Measurements from ENCODE around the gene PACS2.

Gene PACS2

GRCh38 chr14:105418269-105419194, 104.0 kb downstream of the PACS2 start:
- no peak overlapping the region for H2BK15ac ChIP-seq (ENCODE audit: low read depth, poor library complexity, severe bottlenecking)
- H2BK5ac ChIP-seq (ENCODE audit: low read depth, low read length, poor library complexity, severe bottlenecking) = no peak overlapping the region
- peak overlapping the region; percentile 93 for H3K9ac ChIP-seq (ENCODE audit: low read length)
- no peak overlapping the region for H2AFZ ChIP-seq (ENCODE audit: low read depth, low read length)
- peaks cover 40% of the 10 kb centered on the region for H3K4me1 ChIP-seq (ENCODE audit: control insufficient read depth, insufficient read depth, low read depth, low read length)
- peak overlapping the region; percentile 69 to 95 for H3K4ac ChIP-seq (ENCODE audit: low read depth in 1 of 2, low read length in 2 of 2)
- H3K18ac ChIP-seq (ENCODE audit: low read depth in 1 of 2, low read length in 2 of 2) = peak overlapping the region in 1 of 2 experiments; percentile 60
- H3K14ac ChIP-seq (ENCODE audit: low read length in 2 of 2) = no peak overlapping the region
- H3K36me3 ChIP-seq (ENCODE audit: control insufficient read depth in 1 of 2, insufficient read depth in 2 of 2, low read depth in 1 of 2, low read length in 2 of 2) = peaks cover 0 to 15% of the 10 kb centered on the region in 2 experiments
- H3K27ac ChIP-seq (ENCODE audit: low read length, poor library complexity, severe bottlenecking) = no peak overlapping the region
- DNase-seq = no peak
- H3K23ac ChIP-seq (ENCODE audit: low read length in 2 of 2) = peak overlapping the region in 1 of 2 experiments; percentile 3
- no peak overlapping the region for H3K4me2 ChIP-seq (ENCODE audit: low read length, poor library complexity, severe bottlenecking)
- H2AK5ac ChIP-seq (ENCODE audit: low read length, severe bottlenecking) = no peak overlapping the region
- no peaks in the 10 kb centered on the region for H3K9me3 ChIP-seq (ENCODE audit: control insufficient read depth, low read length)
- no peak overlapping the region for H2BK120ac ChIP-seq (ENCODE audit: low read depth, low read length)
- H2BK12ac ChIP-seq (ENCODE audit: low read length in 2 of 2) = no peak overlapping the region
- H4K91ac ChIP-seq (ENCODE audit: low read length) = peak overlapping the region; percentile 95
- H3K4me3 ChIP-seq (ENCODE audit: insufficient read depth in 1 of 2, low read depth in 1 of 2, low read length in 2 of 2) = peak overlapping the region in 1 of 2 experiments; percentile 89
- peaks cover 9% of the 10 kb centered on the region for H3K79me1 ChIP-seq (replicated peaks; ENCODE audit: low read length, poor library complexity, severe bottlenecking)
- H3K27me3 ChIP-seq (ENCODE audit: control insufficient read depth in 1 of 2, insufficient read depth in 1 of 2, low read length in 2 of 2) = no peaks in the 10 kb centered on the region
- H4K8ac ChIP-seq (ENCODE audit: low read length) = peak overlapping the region; percentile 100
- WGBS = 88% methylated on average over 19 of the region's 19 CpGs

- H2BK5ac ChIP-seq (ENCODE audit: low read depth, low read length, poor library complexity, severe bottlenecking) = no peak within 1 kb of the TSS
- H2AK5ac ChIP-seq (ENCODE audit: low read length, severe bottlenecking) = peak within 1 kb of the TSS; percentile 26
- no peaks in the 10 kb centered on the region for H3K27me3 ChIP-seq (ENCODE audit: control insufficient read depth in 1 of 2, insufficient read depth in 1 of 2, low read length in 2 of 2)
Measured at GRCh38 chr14:105419195-105420091, 104.9 kb downstream of the PACS2 start, which contains the start of gene MTA1. Gene MTA1 (plus strand): TSS chr14:105419827. CDS start chr14:105420036, 209 bp downstream.

GRCh38 chr14:105420101-105420973, 105.8 kb downstream of the PACS2 start:
- Histone ChIP-seq H3K9ac (ENCODE audit: low read length) (peak overlapping the region; percentile 88), H3K27ac (ENCODE audit: low read length, poor library complexity, severe bottlenecking) (no peak overlapping the region), H3K27me3 (ENCODE audit: control insufficient read depth in 1 of 2, insufficient read depth in 1 of 2, low read length in 2 of 2) (no peaks in the 10 kb centered on the region), H3K18ac (ENCODE audit: low read depth in 1 of 2, low read length in 2 of 2) (peak overlapping the region in 1 of 2 experiments; percentile 67), H2BK5ac (ENCODE audit: low read depth, low read length, poor library complexity, severe bottlenecking) (no peak overlapping the region), H3K9me3 (ENCODE audit: control insufficient read depth, low read length) (no peaks in the 10 kb centered on the region), H4K91ac (ENCODE audit: low read length) (no peak overlapping the region), H3K4me2 (ENCODE audit: low read length, poor library complexity, severe bottlenecking) (peak overlapping the region; percentile 72), H3K4me1 (ENCODE audit: control insufficient read depth, insufficient read depth, low read depth, low read length) (peaks cover 35% of the 10 kb centered on the region), H2AK5ac (ENCODE audit: low read length, severe bottlenecking) (peak overlapping the region; percentile 26), H3K14ac (ENCODE audit: low read length in 2 of 2) (peak overlapping the region; percentile 8 to 69), H3K79me1 (replicated peaks; ENCODE audit: low read length, poor library complexity, severe bottlenecking) (peaks cover 9% of the 10 kb centered on the region), H2BK15ac (ENCODE audit: low read depth, poor library complexity, severe bottlenecking) (no peak overlapping the region), H4K8ac (ENCODE audit: low read length) (no peak overlapping the region), H3K4me3 (ENCODE audit: insufficient read depth in 1 of 2, low read depth in 1 of 2, low read length in 2 of 2) (peak overlapping the region; percentile 70 to 89), H2AFZ (ENCODE audit: low read depth, low read length) (no peak overlapping the region), H2BK12ac (ENCODE audit: low read length in 2 of 2) (peak overlapping the region in 1 of 2 experiments; percentile 24), H2BK120ac (ENCODE audit: low read depth, low read length) (peak overlapping the region; percentile 64), H3K36me3 (ENCODE audit: control insufficient read depth in 1 of 2, insufficient read depth in 2 of 2, low read depth in 1 of 2, low read length in 2 of 2) (peaks cover 3 to 29% of the 10 kb centered on the region in 2 experiments), H3K23ac (ENCODE audit: low read length in 2 of 2) (peak overlapping the region in 1 of 2 experiments; percentile 6), H3K4ac (ENCODE audit: low read depth in 1 of 2, low read length in 2 of 2) (peak overlapping the region in 1 of 2 experiments; percentile 56)
- DNase-seq = no peak
- WGBS = 4% methylated on average over 29 of the region's 67 CpGs

More at GRCh38 chr14:105419195-105420091, 104.9 kb downstream of the PACS2 start, which contains the start of gene MTA1:
- Histone ChIP-seq H2BK15ac (ENCODE audit: low read depth, poor library complexity, severe bottlenecking) (peak within 1 kb of the TSS; percentile 39), H3K18ac (ENCODE audit: low read depth in 1 of 2, low read length in 2 of 2) (peak within 1 kb of the TSS; percentile 60 to 98), H3K4me2 (ENCODE audit: low read length, poor library complexity, severe bottlenecking) (peak within 1 kb of the TSS; percentile 80), H2BK120ac (ENCODE audit: low read depth, low read length) (peak within 1 kb of the TSS; percentile 64), H3K9ac (ENCODE audit: low read length) (peak within 1 kb of the TSS; percentile 93), H3K27ac (ENCODE audit: low read length, poor library complexity, severe bottlenecking) (no peak within 1 kb of the TSS), H3K23ac (ENCODE audit: low read length in 2 of 2) (peak within 1 kb of the TSS in 1 of 2 experiments; percentile 86), H2AFZ (ENCODE audit: low read depth, low read length) (peak within 1 kb of the TSS; percentile 99), H3K4me1 (ENCODE audit: control insufficient read depth, insufficient read depth, low read depth, low read length) (peaks cover 37% of the 10 kb centered on the region), H3K9me3 (ENCODE audit: control insufficient read depth, low read length) (no peaks in the 10 kb centered on the region), H3K4ac (ENCODE audit: low read depth in 1 of 2, low read length in 2 of 2) (peak within 1 kb of the TSS; percentile 69 to 95), H3K4me3 (ENCODE audit: insufficient read depth in 1 of 2, low read depth in 1 of 2, low read length in 2 of 2) (peak within 1 kb of the TSS; percentile 70 to 89), H2BK12ac (ENCODE audit: low read length in 2 of 2) (peak within 1 kb of the TSS in 1 of 2 experiments; percentile 59), H4K91ac (ENCODE audit: low read length) (peak within 1 kb of the TSS; percentile 95), H4K8ac (ENCODE audit: low read length) (peak within 1 kb of the TSS; percentile 100), H3K79me1 (replicated peaks; ENCODE audit: low read length, poor library complexity, severe bottlenecking) (peaks cover 9% of the 10 kb centered on the region), H3K14ac (ENCODE audit: low read length in 2 of 2) (peak within 1 kb of the TSS; percentile 69 to 80), H3K36me3 (ENCODE audit: control insufficient read depth in 1 of 2, insufficient read depth in 2 of 2, low read depth in 1 of 2, low read length in 2 of 2) (peaks cover 0 to 20% of the 10 kb centered on the region in 2 experiments)
- peak; percentile 29 for DNase-seq
- WGBS = 49% methylated on average over 17 of the region's 96 CpGs

All from mesenchymal stem cell (in vitro differentiated cells and primary cell).